NT2/D1 (cell line): ENCODE measurements around the gene KDM4C.

ENCODE experiments used
- SUZ12 ChIP-seq: IDR thresholded peaks from 2 replicates; pipeline ENCODE4 v1.6.1; 2011; ENCODE audit not compliant: insufficient read length, insufficient read depth; ENCODE audit errors: extremely low read depth
- YY1 ChIP-seq: IDR thresholded peaks from 2 replicates; pipeline ENCODE4 v1.6.1; 2011; ENCODE audit not compliant: insufficient read length, insufficient read depth
- ZNF274 ChIP-seq: IDR thresholded peaks from 2 replicates; pipeline ENCODE4 v1.6.1; 2011; ENCODE audit warnings: mild to moderate bottlenecking, low read depth, low read length

DNA sequence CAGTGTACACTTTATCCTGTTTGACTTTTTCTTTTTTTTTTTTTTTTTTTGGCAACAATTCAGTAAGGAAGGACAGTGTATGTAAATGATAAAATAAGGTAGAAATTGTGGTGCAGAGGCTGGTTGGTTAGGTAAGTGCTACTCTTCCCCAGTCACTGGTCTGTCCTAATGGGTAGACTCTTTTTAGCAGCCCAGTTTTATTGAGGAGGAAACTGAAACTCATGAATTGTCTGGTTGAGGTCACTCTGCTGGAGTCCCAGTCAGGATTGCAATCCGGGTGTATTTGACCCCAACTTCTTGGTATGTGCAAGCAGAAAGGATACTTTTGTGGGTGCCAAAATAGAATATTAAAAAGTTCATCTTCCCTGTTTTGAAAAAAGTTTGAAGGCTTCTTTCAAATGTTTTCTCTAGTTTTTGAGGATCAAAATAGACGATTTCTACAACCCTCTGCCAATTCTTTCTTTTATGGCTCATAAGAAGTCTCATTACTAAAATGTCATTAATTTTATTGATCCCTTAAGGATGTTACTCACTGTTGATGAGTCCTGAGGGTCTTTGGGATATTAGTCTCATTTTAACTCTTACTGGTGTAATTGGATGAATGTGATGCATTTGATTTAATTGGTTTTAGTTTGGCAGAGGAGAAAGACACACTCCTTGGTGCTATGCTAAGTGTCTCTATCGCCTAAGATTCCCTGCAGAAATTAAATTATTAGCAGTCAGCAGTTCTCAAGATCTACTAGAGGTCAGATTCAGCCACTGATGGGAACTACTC is 171.9 kb downstream of the KDM4C start:
- TF ChIP-seq SUZ12 (no peak), YY1 (no peak), ZNF274 (no peak)
